Stimulated activated naive B cell treated with anti-CD40 and anti-IgM and Interleukin-4, amounts not matched to agents 10 μg/mL and 1 μg/mL and 100 μg/mL, for 72 hours (primary cell): Measurements from ENCODE around the gene SHISA9.

Experiments
- ATAC-seq, 2 donors: fragments of 150-1000 bp; cut with Tn5 transposase; replicated peaks; 2 replicates each; pipeline ENCODE4 v1.10.0; 2021; ENCODE audit warnings: moderate library complexity in 1 of 2
- DNase-seq: peaks from one replicate; pipeline ENCODE4 v3.0.0; 2021
- H3K27ac Mint-ChIP-seq: one replicate; pipeline ENCODE4 v1.8.0; 2022; ENCODE audit warnings: mild to moderate bottlenecking, mixed read lengths
- H3K27me3 Mint-ChIP-seq, 2 donors: one replicate each; pipeline ENCODE4 v1.8.0; 2022; ENCODE audit warnings: mixed read lengths in 2 of 2
- H3K36me3 Mint-ChIP-seq, 2 donors: one replicate each; pipeline ENCODE4 v1.8.0; 2022; ENCODE audit warnings: mixed read lengths in 2 of 2, mild to moderate bottlenecking in 1 of 2
- H3K4me1 Mint-ChIP-seq, 2 donors: one replicate each; pipeline ENCODE4 v1.8.0; 2022; ENCODE audit warnings: mixed read lengths in 2 of 2, mild to moderate bottlenecking in 1 of 2
- H3K4me3 Mint-ChIP-seq, 2 donors: one replicate each; pipeline ENCODE4 v1.8.0; 2022; ENCODE audit warnings: mild to moderate bottlenecking in 2 of 2, mixed read lengths in 2 of 2, moderate library complexity in 1 of 2
- H3K9me3 Mint-ChIP-seq, 2 donors: one replicate each; pipeline ENCODE4 v1.8.0; 2022; ENCODE audit warnings: mixed read lengths in 2 of 2, mild to moderate bottlenecking in 1 of 2

SHISA9 gene

DNA sequence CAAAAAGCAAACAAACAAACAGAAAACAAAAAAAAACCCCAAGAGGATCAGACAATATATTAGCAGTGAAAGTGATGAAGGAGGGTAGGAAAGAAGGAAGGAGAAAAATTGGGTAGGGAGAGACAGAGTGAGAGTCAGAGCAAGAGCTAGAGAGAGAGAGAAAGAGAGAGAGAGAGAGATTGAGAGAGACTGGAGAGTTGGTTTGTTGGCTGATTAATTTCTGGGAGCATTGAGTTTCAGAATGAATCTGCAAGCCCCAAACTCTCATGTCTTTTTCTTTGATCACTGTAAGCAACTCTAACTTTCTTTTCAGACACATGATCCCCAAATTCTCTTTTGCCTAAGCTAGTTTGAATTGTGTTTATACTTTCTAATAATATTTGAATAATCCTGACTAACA lies 388.1 kb downstream of the SHISA9 start:
- Mint-ChIP-seq H3K4me3 (no peak overlapping the region), H3K36me3 (no peaks in the 10 kb centered on the region), H3K27ac (no peak overlapping the region), H3K9me3 (peaks cover 0 to 3% of the 10 kb centered on the region in 2 donors), H3K27me3 (peaks cover 8 to 14% of the 10 kb centered on the region in 2 donors), H3K4me1 (no peaks in the 10 kb centered on the region)
- no peak for ATAC-seq
- DNase-seq, result no peak
